Measurements from ENCODE around the gene OR2C1. TPM values are rescaled to one million over a fixed set of nuclear protein-coding genes. Genes with fewer than 3 reads are reported as not detected.

OR2C1 gene
- polyA plus RNA-seq, 1 donor (not counting 4 experiments of a cell fraction or from before 2014, with no cell fraction given) = 0.14 TPM

DNA sequence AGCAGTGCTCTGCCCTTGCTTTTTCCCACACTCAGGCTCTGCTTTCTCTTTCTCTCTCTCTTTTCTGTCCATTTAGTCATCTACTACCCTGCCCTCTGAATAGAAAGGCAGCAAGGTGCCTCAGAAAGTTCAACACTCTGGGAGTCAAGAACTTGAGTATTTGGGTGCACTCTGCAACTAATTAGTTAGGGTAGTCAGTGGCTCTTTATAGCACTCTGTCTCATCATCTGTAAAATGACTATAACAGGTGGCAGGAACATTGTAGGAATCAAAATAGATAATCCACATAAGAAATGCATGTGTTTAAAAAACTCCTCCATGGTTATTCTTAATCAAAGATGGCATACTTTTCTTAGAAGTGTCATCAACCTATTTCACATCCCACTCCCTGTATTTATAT, 7.2 kb downstream of the OR2C1 start:
- dilution Hi-C loops (cut with MboI; ENCODE audit: extremely low pct_ligation_motif_present, low sequenced_read_pairs) = no loop called here
- no peak overlapping the region for H3K27ac ChIP-seq (ENCODE audit: control insufficient read depth, insufficient read depth, low read length)
- no peaks in the 10 kb centered on the region for H4K20me1 ChIP-seq (ENCODE audit: control insufficient read depth, extremely low read depth, insufficient read depth, low read length)
- no peaks in the 10 kb centered on the region for H3K79me2 ChIP-seq (ENCODE audit: control insufficient read depth, insufficient read depth, low read length)
- FAIRE-seq (no peak), DNase-seq (ENCODE audit: low read depth, low spot score) (no peak)
- no peaks in the 10 kb centered on the region for H3K27me3 ChIP-seq (ENCODE audit: control insufficient read depth, extremely low read depth, insufficient read depth, low read length)
- H3K4me2 ChIP-seq (ENCODE audit: control insufficient read depth, extremely low read depth, insufficient read depth, low read depth, low read length) = no peak overlapping the region
- TF ChIP-seq, protein P1, sequence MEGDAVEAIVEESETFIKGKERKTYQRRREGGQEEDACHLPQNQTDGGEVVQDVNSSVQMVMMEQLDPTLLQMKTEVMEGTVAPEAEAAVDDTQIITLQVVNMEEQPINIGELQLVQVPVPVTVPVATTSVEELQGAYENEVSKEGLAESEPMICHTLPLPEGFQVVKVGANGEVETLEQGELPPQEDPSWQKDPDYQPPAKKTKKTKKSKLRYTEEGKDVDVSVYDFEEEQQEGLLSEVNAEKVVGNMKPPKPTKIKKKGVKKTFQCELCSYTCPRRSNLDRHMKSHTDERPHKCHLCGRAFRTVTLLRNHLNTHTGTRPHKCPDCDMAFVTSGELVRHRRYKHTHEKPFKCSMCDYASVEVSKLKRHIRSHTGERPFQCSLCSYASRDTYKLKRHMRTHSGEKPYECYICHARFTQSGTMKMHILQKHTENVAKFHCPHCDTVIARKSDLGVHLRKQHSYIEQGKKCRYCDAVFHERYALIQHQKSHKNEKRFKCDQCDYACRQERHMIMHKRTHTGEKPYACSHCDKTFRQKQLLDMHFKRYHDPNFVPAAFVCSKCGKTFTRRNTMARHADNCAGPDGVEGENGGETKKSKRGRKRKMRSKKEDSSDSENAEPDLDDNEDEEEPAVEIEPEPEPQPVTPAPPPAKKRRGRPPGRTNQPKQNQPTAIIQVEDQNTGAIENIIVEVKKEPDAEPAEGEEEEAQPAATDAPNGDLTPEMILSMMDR (optimal IDR thresholded peaks at IDR 0.05 in 1 of 3, IDR thresholded peaks at IDR 0.05 in 1 of 3, conservative IDR thresholded peaks at IDR 0.05 in 1 of 3; ENCODE audit: extremely low read depth in 1 of 3, insufficient read depth in 2 of 3, low read length in 3 of 3) = no peak
- TF ChIP-seq EZH2 (IDR thresholded peaks at IDR 0.05; ENCODE audit: low read length) = no peak
- H3K9ac ChIP-seq (ENCODE audit: control insufficient read depth, extremely low read depth, insufficient read depth, low read length) = no peak overlapping the region
- no peaks in the 10 kb centered on the region for H3K9me3 ChIP-seq (ENCODE audit: control insufficient read depth, low read depth, low read length)
- H3K36me3 ChIP-seq (ENCODE audit: control insufficient read depth in 2 of 2, extremely low read depth in 1 of 2, insufficient read depth in 2 of 2, low read length in 2 of 2) = no peaks in the 10 kb centered on the region
- no peaks in the 10 kb centered on the region for H3K4me1 ChIP-seq (ENCODE audit: control insufficient read depth, extremely low read depth, insufficient read depth, low read length)
- H3K4me3 ChIP-seq (ENCODE audit: control insufficient read depth in 2 of 3, extremely low read depth in 1 of 3, insufficient read depth in 2 of 3, low read depth in 1 of 3, low read length in 3 of 3) = no peak overlapping the region
- no peaks in the 10 kb centered on the region for H3K9me1 ChIP-seq (ENCODE audit: control insufficient read depth, extremely low read depth, insufficient read depth, low read length)
- H2AFZ ChIP-seq (ENCODE audit: control insufficient read depth, low read length) = no peak overlapping the region

DNA sequence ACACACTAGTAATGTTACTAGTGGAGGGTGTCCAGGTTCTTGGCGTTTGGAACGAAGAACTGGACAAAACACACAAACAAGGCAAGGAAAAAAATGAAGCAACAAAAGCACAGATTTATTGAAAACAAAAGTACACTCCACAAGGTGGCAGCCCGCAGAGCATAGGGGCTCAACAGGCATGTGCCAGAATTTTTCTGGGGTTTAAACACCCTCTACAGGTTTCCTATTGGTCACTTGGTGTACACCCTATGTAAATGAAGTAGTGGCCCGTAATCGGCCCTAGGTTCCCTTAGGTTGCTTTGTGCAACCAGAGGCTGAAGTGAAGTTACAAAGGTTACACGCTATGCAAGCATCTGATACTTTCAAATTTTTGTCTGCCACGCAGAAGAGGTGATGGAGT, 8.1 kb downstream of the OR2C1 start:
- DNase-seq (ENCODE audit: low read depth, low spot score) = no peak
- Histone ChIP-seq H3K79me2 (ENCODE audit: control insufficient read depth, insufficient read depth, low read length) (no peaks in the 10 kb centered on the region), H3K9ac (ENCODE audit: control insufficient read depth, extremely low read depth, insufficient read depth, low read length) (no peak overlapping the region), H3K9me3 (ENCODE audit: control insufficient read depth, low read depth, low read length) (no peaks in the 10 kb centered on the region), H2AFZ (ENCODE audit: control insufficient read depth, low read length) (no peak overlapping the region), H4K20me1 (ENCODE audit: control insufficient read depth, extremely low read depth, insufficient read depth, low read length) (no peaks in the 10 kb centered on the region), H3K36me3 (ENCODE audit: control insufficient read depth in 2 of 2, extremely low read depth in 1 of 2, insufficient read depth in 2 of 2, low read length in 2 of 2) (no peaks in the 10 kb centered on the region), H3K4me1 (ENCODE audit: control insufficient read depth, extremely low read depth, insufficient read depth, low read length) (no peaks in the 10 kb centered on the region), H3K27me3 (ENCODE audit: control insufficient read depth, extremely low read depth, insufficient read depth, low read length) (no peaks in the 10 kb centered on the region), H3K27ac (ENCODE audit: control insufficient read depth, insufficient read depth, low read length) (no peak overlapping the region), H3K4me3 (ENCODE audit: control insufficient read depth in 2 of 3, extremely low read depth in 1 of 3, insufficient read depth in 2 of 3, low read depth in 1 of 3, low read length in 3 of 3) (no peak overlapping the region), H3K4me2 (ENCODE audit: control insufficient read depth, extremely low read depth, insufficient read depth, low read depth, low read length) (no peak overlapping the region), H3K9me1 (ENCODE audit: control insufficient read depth, extremely low read depth, insufficient read depth, low read length) (no peaks in the 10 kb centered on the region)
- FAIRE-seq = no peak
- TF ChIP-seq, protein P1 (optimal IDR thresholded peaks at IDR 0.05 in 1 of 3, IDR thresholded peaks at IDR 0.05 in 1 of 3, conservative IDR thresholded peaks at IDR 0.05 in 1 of 3; ENCODE audit: extremely low read depth in 1 of 3, insufficient read depth in 2 of 3, low read length in 3 of 3) = no peak
- no peak for TF ChIP-seq EZH2 (IDR thresholded peaks at IDR 0.05; ENCODE audit: low read length)
- dilution Hi-C loops (cut with MboI; ENCODE audit: extremely low pct_ligation_motif_present, low sequenced_read_pairs) = no loop called here
